HFFc6 (cell line): ENCODE measurements around the gene VPS16. TPM values are rescaled to one million over a fixed set of nuclear protein-coding genes. Genes with fewer than 3 reads are reported as not detected.
"Not testable (repeated sequence)": the region's sequence is repeated elsewhere in the genome, so short reads cannot be mapped to it uniquely, and the experiment has no call there.

ENCODE experiments used
- DNase-seq: peaks from one replicate; pipeline ENCODE4 v3.0.0-alpha.2; 2018
- H3K27ac Mint-ChIP-seq: 2 replicates; pipeline ENCODE4 v1.8.0; 2020; ENCODE audit warnings: mild to moderate bottlenecking, mixed read lengths
- H3K27me3 Mint-ChIP-seq: 2 replicates; pipeline ENCODE4 v1.8.0; 2021; ENCODE audit warnings: mild to moderate bottlenecking, moderate library complexity, mixed read lengths; ENCODE audit not compliant: insufficient read depth
- H3K36me3 Mint-ChIP-seq: 2 replicates; pipeline ENCODE4 v1.8.0; 2021; ENCODE audit warnings: low read depth, mixed read lengths
- H3K4me1 Mint-ChIP-seq: 2 replicates; pipeline ENCODE4 v1.8.0; 2020; ENCODE audit warnings: low read depth, mixed read lengths
- H3K4me3 Mint-ChIP-seq: 2 replicates; pipeline ENCODE4 v1.8.0; 2020; ENCODE audit warnings: mild to moderate bottlenecking, moderate library complexity, mixed read lengths
- H3K9me3 Mint-ChIP-seq: 2 replicates; pipeline ENCODE4 v1.8.0; 2020; ENCODE audit warnings: mild to moderate bottlenecking, mixed read lengths
- total RNA-seq, 6 experiments: library from RNA; stranded (reverse); fragmentation: NEBNext Ultra II Directional; extraction: Animal tissue kit (Norgen Biotek cat#: 25700); gene quantifications; 2 replicates in 1 of 6; 3 replicates in 5 of 6; pipeline ENCODE4 v1.2.3, GENCODE V29; 2021
- TF ChIP-seq, protein P1 (sequence below): fragments of 200-600 bp; sonication (generic); IDR thresholded peaks from 2 replicates; pipeline ENCODE4 v1.5.0; 2021; ENCODE audit warnings: antibody characterized with exemption, mild to moderate bottlenecking

VPS16 gene
- total RNA-seq, 6 experiments from 2014 or later = 30.6 to 36.3 (median 35.2) TPM

GRCh38 chr20:2820896-2821869 lies 19.4 kb upstream of the VPS16 start:
- Mint-ChIP-seq H3K27me3 (peaks cover 3% of the 10 kb centered on the region), H3K9me3 (no peaks in the 10 kb centered on the region), H3K27ac (no peak overlapping the region), H3K4me3 (no peak overlapping the region), H3K36me3 (no peaks in the 10 kb centered on the region), H3K4me1 (peaks cover 24% of the 10 kb centered on the region)
- DNase-seq = no peak
- TF ChIP-seq, protein P1, sequence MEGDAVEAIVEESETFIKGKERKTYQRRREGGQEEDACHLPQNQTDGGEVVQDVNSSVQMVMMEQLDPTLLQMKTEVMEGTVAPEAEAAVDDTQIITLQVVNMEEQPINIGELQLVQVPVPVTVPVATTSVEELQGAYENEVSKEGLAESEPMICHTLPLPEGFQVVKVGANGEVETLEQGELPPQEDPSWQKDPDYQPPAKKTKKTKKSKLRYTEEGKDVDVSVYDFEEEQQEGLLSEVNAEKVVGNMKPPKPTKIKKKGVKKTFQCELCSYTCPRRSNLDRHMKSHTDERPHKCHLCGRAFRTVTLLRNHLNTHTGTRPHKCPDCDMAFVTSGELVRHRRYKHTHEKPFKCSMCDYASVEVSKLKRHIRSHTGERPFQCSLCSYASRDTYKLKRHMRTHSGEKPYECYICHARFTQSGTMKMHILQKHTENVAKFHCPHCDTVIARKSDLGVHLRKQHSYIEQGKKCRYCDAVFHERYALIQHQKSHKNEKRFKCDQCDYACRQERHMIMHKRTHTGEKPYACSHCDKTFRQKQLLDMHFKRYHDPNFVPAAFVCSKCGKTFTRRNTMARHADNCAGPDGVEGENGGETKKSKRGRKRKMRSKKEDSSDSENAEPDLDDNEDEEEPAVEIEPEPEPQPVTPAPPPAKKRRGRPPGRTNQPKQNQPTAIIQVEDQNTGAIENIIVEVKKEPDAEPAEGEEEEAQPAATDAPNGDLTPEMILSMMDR = no peak

DNA sequence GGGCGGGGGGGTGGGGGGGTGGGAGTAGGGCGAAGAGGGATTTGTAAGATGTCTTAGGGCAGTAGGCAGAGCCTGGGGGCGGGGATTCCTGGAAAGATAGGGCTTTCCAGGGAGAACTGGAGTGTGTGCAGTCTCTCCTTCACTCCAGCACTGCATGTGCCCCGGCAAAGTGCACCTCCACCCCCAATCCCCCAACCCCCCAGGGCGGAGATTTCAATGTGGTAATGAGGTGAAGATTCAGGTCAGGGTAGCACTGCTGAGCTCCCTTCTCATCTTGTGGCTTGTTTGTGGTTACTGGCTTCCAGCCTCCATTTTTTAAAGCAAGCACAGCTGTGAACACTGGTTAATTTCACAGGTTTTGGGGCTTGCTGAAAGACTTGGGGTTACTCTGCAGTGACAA lies 18.5 kb upstream of the VPS16 start:
- H3K27me3 Mint-ChIP-seq = peaks cover 3% of the 10 kb centered on the region
- H3K27ac Mint-ChIP-seq = no peak overlapping the region
- H3K4me1 Mint-ChIP-seq = peaks cover 18% of the 10 kb centered on the region
- H3K9me3 Mint-ChIP-seq = no peaks in the 10 kb centered on the region
- H3K36me3 Mint-ChIP-seq = no peaks in the 10 kb centered on the region
- TF ChIP-seq, protein P1 = no peak
- DNase-seq = no peak
- no peak overlapping the region for H3K4me3 Mint-ChIP-seq

GRCh38 chr20:2825761-2826160 lies 14.8 kb upstream of the VPS16 start:
- H3K27ac Mint-ChIP-seq = no peak overlapping the region
- TF ChIP-seq, protein P1 = no peak
- DNase-seq = no peak
- H3K36me3 Mint-ChIP-seq = no peaks in the 10 kb centered on the region
- no peak overlapping the region for H3K4me3 Mint-ChIP-seq
- H3K4me1 Mint-ChIP-seq = peaks cover 7% of the 10 kb centered on the region
- no peaks in the 10 kb centered on the region for H3K9me3 Mint-ChIP-seq
- peaks cover 4% of the 10 kb centered on the region for H3K27me3 Mint-ChIP-seq

- no peak for DNase-seq
- TF ChIP-seq, protein P1 = no peak
- H3K4me1 Mint-ChIP-seq = peaks cover 9% of the 10 kb centered on the region
- no peaks in the 10 kb centered on the region for H3K9me3 Mint-ChIP-seq
- no peak overlapping the region for H3K27ac Mint-ChIP-seq
- H3K36me3 Mint-ChIP-seq = no peaks in the 10 kb centered on the region
- H3K27me3 Mint-ChIP-seq = peaks cover 4% of the 10 kb centered on the region
- no peak overlapping the region for H3K4me3 Mint-ChIP-seq
Measured at GRCh38 chr20:2826655-2827054, 13.9 kb upstream of the VPS16 start.

- TF ChIP-seq, protein P1 = no peak
- Mint-ChIP-seq H3K27ac (no peak overlapping the region), H3K36me3 (no peaks in the 10 kb centered on the region), H3K4me3 (no peak overlapping the region), H3K9me3 (no peaks in the 10 kb centered on the region), H3K27me3 (peaks cover 4% of the 10 kb centered on the region), H3K4me1 (peaks cover 20% of the 10 kb centered on the region)
- DNase-seq = no peak
Measured at GRCh38 chr20:2829376-2829775, 11.2 kb upstream of the VPS16 start.

GRCh38 chr20:2831206-2831605 lies 9.3 kb upstream of the VPS16 start:
- DNase-seq, H3K4me3 Mint-ChIP-seq, H3K36me3 Mint-ChIP-seq, H3K27me3 Mint-ChIP-seq, H3K27ac Mint-ChIP-seq, H3K9me3 Mint-ChIP-seq: not testable (repeated sequence)
- peaks cover 13% of the 10 kb centered on the region for H3K4me1 Mint-ChIP-seq
